Right lobe of liver (tissue), 4 donors: ENCODE measurements around the gene NT5DC3.

Experiments used
- POLR2A ChIP-seq: fragments of 450-650 bp; IDR thresholded peaks from one replicate; pipeline ENCODE4 v1.6.1; 2017; ENCODE audit warnings: antibody characterized with exemption, mild to moderate bottlenecking
- TF ChIP-seq, protein P1 (sequence below), 4 donors: fragments of 200-600 bp in 3 of 4; fragments of 450-650 bp in 1 of 4; IDR thresholded peaks; one replicate each; pipeline versions ENCODE4 v1.5.1 to v1.8.0; 2016 to 2022; ENCODE audit warnings: antibody characterized with exemption in 4 of 4, mild to moderate bottlenecking in 2 of 4
- donor health status: DM: no; HTN: no; CAD: no.
- donor health status: DM: no; HTN: no; CAD: no.
- donor health status: DM: no; HTN: yes; CAD: no.

DNA sequence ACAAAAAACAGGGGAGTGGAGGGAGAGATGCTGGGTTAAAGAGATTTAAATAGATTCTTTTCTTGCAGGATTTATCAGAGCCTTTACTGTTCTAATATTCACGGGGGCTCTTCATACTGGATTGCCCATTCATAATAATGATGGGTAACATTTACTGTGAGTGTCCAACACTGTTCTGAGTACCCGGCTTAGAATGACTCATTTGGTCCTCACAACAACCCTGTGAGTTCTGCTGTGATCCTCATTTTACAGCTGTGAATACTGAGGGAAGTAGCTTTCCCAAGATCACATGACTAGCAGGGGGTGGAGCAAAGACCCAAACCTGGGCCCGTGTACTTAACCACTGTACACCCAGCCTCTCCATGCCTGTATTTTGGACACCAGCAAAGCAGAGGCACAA, 113.4 kb downstream of the NT5DC3 start:
- TF ChIP-seq, protein P1, sequence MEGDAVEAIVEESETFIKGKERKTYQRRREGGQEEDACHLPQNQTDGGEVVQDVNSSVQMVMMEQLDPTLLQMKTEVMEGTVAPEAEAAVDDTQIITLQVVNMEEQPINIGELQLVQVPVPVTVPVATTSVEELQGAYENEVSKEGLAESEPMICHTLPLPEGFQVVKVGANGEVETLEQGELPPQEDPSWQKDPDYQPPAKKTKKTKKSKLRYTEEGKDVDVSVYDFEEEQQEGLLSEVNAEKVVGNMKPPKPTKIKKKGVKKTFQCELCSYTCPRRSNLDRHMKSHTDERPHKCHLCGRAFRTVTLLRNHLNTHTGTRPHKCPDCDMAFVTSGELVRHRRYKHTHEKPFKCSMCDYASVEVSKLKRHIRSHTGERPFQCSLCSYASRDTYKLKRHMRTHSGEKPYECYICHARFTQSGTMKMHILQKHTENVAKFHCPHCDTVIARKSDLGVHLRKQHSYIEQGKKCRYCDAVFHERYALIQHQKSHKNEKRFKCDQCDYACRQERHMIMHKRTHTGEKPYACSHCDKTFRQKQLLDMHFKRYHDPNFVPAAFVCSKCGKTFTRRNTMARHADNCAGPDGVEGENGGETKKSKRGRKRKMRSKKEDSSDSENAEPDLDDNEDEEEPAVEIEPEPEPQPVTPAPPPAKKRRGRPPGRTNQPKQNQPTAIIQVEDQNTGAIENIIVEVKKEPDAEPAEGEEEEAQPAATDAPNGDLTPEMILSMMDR (IDR thresholded peaks at IDR 0.05), result no peak
- no peak for TF ChIP-seq POLR2A
